ENCODE measurements around the gene BTF3.
"Not testable (repeated sequence)": the region's sequence is repeated elsewhere in the genome, so short reads cannot be mapped to it uniquely, and the experiment has no call there.

Gene BTF3

GRCh38 chr5:73498057-73498992 lies at the start of gene BTF3:
Gene BTF3, plus strand, starts transcription at chr5:73498442. Its CDS starts 226 bp downstream, at chr5:73498668.
- peak within 1 kb of the TSS; percentile 94 for H3K4me3 ChIP-seq (ENCODE audit: low read depth, low read length)

DNA sequence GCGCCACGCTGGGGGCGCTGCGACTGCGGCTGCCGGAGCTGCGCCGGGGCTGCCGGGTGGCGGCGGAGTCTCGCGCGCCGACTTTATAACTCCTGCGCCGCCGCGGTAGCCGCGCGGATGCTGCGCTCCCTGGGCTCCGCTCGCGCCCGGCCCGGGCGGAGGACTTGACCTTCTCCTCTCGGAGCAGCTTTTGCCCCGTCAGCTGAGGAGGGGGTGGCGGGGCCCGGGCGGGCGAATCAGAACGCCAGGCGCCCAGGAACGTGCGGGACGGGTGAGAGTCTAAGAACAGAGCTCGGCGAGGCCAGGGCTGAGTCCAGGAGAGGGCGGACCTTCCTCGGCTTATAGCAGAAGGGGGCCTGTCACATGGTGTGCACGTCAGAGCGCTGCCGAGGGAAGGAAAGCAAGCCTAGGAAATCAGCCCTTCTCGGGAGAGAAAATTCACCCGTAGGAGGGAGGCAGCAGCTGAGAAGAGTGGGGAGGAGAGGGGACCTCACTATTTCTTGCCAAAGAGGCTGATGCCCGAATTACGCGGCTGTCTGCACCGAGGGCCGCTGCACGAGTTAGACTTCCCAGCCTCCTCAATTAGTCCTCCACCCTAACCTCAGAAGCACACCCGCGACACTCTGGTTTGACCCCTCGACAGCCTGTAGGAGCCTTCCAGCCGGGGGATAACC lies 49.6 kb upstream of the BTF3 start, which contains the start of gene FOXD1:
TSS of gene FOXD1 (minus strand) at position 315 of the 674 bp plus-strand sequence. CDS start 415 bp downstream, outside the sequence.
- H3K4me3 ChIP-seq (ENCODE audit: low read depth, low read length): peak within 1 kb of the TSS; percentile 25

DNA sequence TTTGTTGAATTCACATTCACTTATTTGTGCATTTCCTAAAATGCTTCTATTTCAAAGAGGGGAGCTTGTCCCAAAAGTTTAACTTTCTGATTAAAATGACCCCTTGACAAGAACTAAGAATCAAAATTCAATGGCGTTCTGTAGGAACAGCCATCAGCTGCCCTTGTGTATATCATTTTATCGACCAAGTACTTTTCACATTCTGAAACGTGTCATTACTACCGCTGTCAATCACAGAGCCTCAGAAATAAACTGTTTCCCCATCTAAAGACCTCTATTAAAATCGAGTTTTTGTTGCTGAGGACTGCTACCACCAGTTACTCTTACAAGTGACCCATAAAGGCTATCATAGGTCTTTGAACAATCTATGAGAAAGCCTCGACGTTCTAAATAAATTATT lies 48.1 kb upstream of the BTF3 start:
- no peak overlapping the region for H3K4me3 ChIP-seq (ENCODE audit: low read depth, low read length)

- peak overlapping the region; percentile 33 for H3K4me3 ChIP-seq (ENCODE audit: low read depth, low read length)
These were observed 47.5 kb upstream of the BTF3 start for GRCh38 chr5:73450672-73451223.

- H3K4me3 ChIP-seq (ENCODE audit: low read depth, low read length): peak overlapping the region; percentile 33
These were observed 46.8 kb upstream of the BTF3 start for GRCh38 chr5:73451224-73452130.

- H3K4me3 ChIP-seq (ENCODE audit: low read depth, low read length): no peak overlapping the region
These were observed 46.0 kb upstream of the BTF3 start for GRCh38 chr5:73452215-73452614.

DNA sequence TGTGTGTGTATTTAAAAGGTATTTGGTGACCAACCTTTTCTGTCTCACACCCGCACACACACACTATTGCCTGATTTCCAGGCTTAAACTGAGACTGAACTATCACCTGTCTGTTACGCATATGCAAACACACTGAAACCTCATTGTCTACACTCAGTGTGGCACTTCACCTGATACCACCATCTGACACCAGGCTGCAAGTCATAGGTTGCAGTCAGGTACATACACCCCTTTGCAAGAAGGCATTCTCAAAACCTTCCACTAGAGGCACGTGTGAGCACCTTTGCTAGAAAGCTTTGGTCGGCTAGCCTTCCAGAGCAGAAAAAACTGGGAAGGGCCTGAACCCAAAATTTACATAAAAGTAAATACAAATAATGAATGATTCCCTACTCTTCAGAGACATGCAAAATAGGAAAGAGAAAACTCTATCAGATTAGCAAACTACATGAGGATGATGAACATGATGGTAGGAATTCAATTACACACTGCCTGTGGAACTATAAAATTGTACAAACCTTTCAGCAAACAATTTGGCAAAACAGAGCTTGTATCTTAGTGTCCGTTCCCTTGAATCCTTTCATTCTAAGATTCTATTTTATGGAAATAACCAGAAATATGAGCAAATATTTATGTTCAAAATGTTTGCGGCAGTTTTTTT lies 43.7 kb upstream of the BTF3 start:
- no peak overlapping the region for H3K4me3 ChIP-seq (ENCODE audit: low read depth, low read length)

DNA sequence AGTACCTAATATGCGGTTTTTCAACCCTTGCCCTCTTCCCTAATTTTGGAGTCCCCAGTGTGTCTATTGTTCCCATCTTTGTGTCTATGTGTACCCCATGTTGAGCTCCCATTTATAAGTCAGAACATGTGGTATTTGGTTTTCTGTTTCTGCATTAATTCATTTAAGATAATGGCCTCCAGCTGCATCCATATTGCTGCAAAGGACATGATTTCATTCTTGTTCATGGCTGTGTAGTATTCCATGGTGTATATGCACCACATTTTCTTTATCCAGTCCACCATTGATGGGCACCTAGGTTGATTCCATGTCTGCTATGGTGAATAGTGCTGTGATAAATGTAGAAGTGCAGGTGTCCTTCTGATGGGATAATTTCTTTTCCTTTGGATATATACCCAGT lies 41.8 kb upstream of the BTF3 start:
- not testable (repeated sequence) for H3K4me3 ChIP-seq (ENCODE audit: low read depth, low read length)

DNA sequence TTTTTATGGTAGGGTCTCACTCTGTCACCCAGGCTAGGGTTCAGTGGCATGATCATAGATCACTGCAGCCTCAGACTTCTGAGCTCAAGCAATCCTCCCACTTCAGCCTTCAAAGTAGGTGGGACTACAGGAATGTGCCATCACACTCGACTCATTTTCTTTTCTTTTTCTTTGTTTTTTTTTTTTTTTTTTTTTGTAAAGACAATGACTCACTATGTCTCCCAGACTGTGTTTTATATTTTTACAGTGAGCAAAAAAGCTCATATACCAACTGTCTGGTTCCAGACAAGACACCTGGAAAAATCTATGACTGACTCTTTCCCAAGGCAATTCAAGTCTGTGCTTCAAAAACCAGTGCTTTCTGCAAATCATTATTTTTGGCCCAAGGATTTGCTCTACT lies 38.9 kb upstream of the BTF3 start:
- no peak overlapping the region for H3K4me3 ChIP-seq (ENCODE audit: low read depth, low read length)

DNA sequence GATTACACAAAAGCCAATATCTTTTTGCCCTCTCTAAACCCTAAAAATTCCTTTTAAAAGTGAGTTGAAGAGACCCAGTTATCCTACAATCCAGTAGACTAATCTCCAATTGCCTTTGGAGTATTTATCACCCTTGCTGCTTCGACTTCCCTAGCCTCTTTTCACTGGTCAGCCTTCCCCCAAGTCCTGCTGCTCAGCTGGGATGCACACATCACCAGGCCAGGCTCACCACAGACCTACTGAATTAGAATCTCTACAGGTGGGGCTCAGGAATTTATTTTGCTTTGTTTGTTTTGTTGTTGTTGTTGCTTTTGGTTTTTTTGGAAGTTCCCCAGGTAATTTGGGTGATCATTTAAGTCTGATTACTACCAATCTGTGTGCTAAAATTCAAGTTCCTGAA lies 38.1 kb upstream of the BTF3 start:
- no peak overlapping the region for H3K4me3 ChIP-seq (ENCODE audit: low read depth, low read length)

DNA sequence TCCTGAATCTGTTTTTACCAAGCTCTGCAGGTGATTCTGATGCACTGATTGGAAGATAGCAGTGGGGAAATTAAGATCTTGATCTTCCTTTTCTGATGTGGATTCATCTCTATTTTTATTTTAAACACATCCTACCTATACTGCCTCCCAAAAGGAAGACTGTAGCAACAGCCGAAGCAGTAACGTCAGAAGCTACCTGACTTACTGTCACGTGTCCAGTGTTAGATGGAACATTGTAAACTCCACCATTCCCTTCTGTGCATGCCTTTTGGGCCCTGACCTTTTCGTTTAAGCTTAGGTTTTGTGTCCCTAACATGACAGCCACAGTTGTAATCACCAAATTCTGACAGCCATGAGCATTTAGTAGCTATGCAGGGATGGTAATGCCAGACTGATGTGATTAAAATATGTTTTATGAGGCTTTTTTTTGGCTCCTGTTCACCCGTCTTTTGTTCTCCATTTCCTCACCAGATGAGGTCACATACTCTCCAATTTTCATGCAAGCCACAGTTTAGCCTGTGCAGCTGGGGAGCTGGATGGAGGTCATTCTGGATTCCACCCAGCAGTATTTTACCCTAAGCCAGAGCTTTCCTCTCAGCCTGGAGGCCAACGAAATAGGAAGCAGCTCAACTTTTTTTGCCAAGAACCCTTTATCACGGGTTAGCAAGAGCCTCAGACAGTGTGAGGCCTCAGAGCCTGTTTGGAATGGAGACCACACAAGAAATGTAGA lies 34.1 kb upstream of the BTF3 start:
- no peak overlapping the region for H3K4me3 ChIP-seq (ENCODE audit: low read depth, low read length)

GRCh38 chr5:73468638-73469037 lies 29.6 kb upstream of the BTF3 start:
- H3K4me3 ChIP-seq (ENCODE audit: low read depth, low read length): not testable (repeated sequence)

- H3K4me3 ChIP-seq (ENCODE audit: low read depth, low read length): no peak overlapping the region
These were observed 28.4 kb upstream of the BTF3 start for GRCh38 chr5:73469878-73470277.

GRCh38 chr5:73471654-73472053 lies 26.6 kb upstream of the BTF3 start:
- no peak overlapping the region for H3K4me3 ChIP-seq (ENCODE audit: low read depth, low read length)

- H3K4me3 ChIP-seq (ENCODE audit: low read depth, low read length): no peak overlapping the region
These were observed 26.1 kb upstream of the BTF3 start for GRCh38 chr5:73472116-73472515.

DNA sequence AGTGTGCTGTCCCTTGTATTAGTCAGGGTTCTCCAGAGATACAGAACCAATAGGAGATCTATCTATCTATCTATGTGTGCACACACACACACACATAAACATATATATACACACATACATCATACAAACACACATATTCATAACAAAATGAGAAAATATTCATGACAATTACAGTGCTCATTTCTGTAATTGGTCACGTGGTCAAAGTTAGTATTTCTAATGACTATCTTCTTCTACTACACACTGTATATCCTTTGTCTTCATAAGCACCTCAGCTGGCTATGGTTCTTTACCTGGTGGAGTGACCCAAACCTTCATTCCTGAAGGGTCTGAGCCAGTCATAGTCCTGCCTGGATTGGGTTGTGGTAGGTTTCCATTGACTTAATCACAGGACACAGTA lies 17.7 kb upstream of the BTF3 start:
- no peak overlapping the region for H3K4me3 ChIP-seq (ENCODE audit: low read depth, low read length)

DNA sequence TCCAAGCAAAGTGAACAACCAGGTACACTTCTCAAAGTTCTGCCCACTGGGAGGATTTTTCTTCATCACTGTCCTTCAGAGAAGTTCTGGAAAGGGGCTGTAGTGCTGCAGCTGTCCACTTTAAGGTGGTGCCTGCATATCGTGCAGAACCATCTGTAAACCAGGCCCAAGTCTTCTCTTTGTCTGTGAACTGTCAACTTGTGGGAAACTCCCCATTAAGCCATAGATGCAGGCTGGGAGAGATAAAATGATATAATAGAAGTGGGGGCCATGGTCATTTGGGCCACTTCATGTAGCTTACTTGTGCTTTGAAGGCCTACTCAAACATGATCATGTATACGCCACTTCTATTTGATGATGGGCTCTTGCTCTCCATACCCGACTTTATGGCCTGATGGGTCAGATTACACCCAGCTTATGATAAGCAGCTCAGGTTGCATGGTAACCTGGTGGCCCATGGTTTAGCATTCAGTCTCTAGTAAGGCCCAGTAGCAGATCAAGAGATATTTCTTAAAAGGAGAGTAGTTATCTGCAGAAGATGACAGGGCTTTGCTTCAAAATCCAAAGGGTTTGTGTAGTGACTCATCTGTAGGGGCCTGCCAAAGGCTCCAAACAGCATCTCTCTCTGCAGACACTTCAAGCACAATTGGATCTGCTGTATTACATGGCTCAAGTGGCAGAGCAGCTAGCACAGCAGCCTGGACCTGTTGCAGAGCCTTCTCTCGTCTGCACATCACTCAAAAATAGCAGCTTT lies 15.7 kb upstream of the BTF3 start:
- no peak overlapping the region for H3K4me3 ChIP-seq (ENCODE audit: low read depth, low read length)

- no peak overlapping the region for H3K4me3 ChIP-seq (ENCODE audit: low read depth, low read length)
These were observed 14.6 kb upstream of the BTF3 start for GRCh38 chr5:73483676-73484075.

- no peak overlapping the region for H3K4me3 ChIP-seq (ENCODE audit: low read depth, low read length)
These were observed 13.7 kb upstream of the BTF3 start for GRCh38 chr5:73484511-73484910.
